Natural killer cell (primary cell): ENCODE measurements around the gene FLOT1. TPM values are rescaled to one million over a fixed set of nuclear protein-coding genes. Genes with fewer than 3 reads are reported as not detected.

ENCODE experiments used
- ATAC-seq, 3 donors: fragments of 150-1000 bp in 2 of 3; fragments of 200-7000 bp in 1 of 3; cut with Tn5 transposase; 1 replicate in 1 of 3; 2 replicates in 2 of 3; pipeline ENCODE4 v1.10.0; 2021; ENCODE audit warnings: mild to moderate bottlenecking in 2 of 3, moderate library complexity in 2 of 3
- DNase-seq, 2 donors: peaks; one replicate each; pipeline versions ENCODE4 v3.0.0 to v3.0.0-alpha.2; 2013 to 2021; ENCODE audit warnings: mixed read lengths in 1 of 2
- H3K27ac ChIP-seq: one replicate; pipeline ENCODE4 v1.5.1; 2013; ENCODE audit warnings: mild to moderate bottlenecking, low read length
- H3K27me3 ChIP-seq: one replicate; pipeline ENCODE4 v1.6.1; 2013; ENCODE audit warnings: low read length; ENCODE audit not compliant: control insufficient read depth, insufficient read depth
- H3K36me3 ChIP-seq: one replicate; pipeline ENCODE4 v1.6.1; 2013; ENCODE audit warnings: low read length; ENCODE audit not compliant: control insufficient read depth, insufficient read depth
- H3K4me1 ChIP-seq: one replicate; pipeline ENCODE4 v1.6.1; 2013; ENCODE audit warnings: low read length; ENCODE audit not compliant: control insufficient read depth, insufficient read depth
- H3K4me3 ChIP-seq: one replicate; pipeline ENCODE4 v1.5.1; 2013; ENCODE audit warnings: low read length
- H3K9me3 ChIP-seq: one replicate; pipeline ENCODE4 v1.6.1; 2013; ENCODE audit warnings: low read length; ENCODE audit not compliant: control insufficient read depth, insufficient read depth
- H3K27ac Mint-ChIP-seq, 2 donors: one replicate each; pipeline ENCODE4 v1.8.0; 2022; ENCODE audit warnings: mild to moderate bottlenecking in 2 of 2, mixed read lengths in 2 of 2, moderate library complexity in 1 of 2
- H3K27me3 Mint-ChIP-seq, 2 donors: one replicate each; pipeline ENCODE4 v1.8.0; 2022; ENCODE audit warnings: low read depth in 2 of 2, mixed read lengths in 2 of 2
- H3K36me3 Mint-ChIP-seq: one replicate; pipeline ENCODE4 v1.8.0; 2022; ENCODE audit warnings: mixed read lengths
- H3K4me1 Mint-ChIP-seq, 2 donors: one replicate each; pipeline ENCODE4 v1.8.0; 2022; ENCODE audit warnings: mixed read lengths in 2 of 2
- H3K4me3 Mint-ChIP-seq: one replicate; pipeline ENCODE4 v1.8.0; 2022; ENCODE audit warnings: mild to moderate bottlenecking, moderate library complexity, mixed read lengths
- H3K9me3 Mint-ChIP-seq, 2 donors: one replicate each; pipeline ENCODE4 v1.8.0; 2022; ENCODE audit warnings: mixed read lengths in 2 of 2
- WGBS: methylation state at CpG from one replicate; pipeline ENCODE4 v1.1.7; 2013; ENCODE audit warnings: missing lambda C conversion rate; ENCODE audit not compliant: insufficient coverage; 5-methylcytosine and 5-hydroxymethylcytosine counted together
- intact Hi-C: fragments of 100-400 bp; cut with micrococcal nuclease; formaldehyde crosslinking; loops from one replicate; pipeline ENCODE4 v1.14.2; 2022
- total RNA-seq, 4 donors: library from RNA; stranded (reverse); fragments of 120-200 nt in 1 of 4; gene quantifications; one replicate each; pipeline versions ENCODE4 v1.2.3 to v1.2.4, GENCODE V29; 2013 to 2022
- TF ChIP-seq, protein P1 (sequence below): fragments of 200-600 bp; IDR thresholded peaks from one replicate; pipeline ENCODE4 v1.8.0; 2022; ENCODE audit warnings: antibody characterized with exemption

FLOT1 gene
- total RNA-seq, 3 donors from 2014 or later (not counting 1 experiment from before 2014, with no cell fraction given) = 73.1 to 113 (median 94.2) TPM

DNA sequence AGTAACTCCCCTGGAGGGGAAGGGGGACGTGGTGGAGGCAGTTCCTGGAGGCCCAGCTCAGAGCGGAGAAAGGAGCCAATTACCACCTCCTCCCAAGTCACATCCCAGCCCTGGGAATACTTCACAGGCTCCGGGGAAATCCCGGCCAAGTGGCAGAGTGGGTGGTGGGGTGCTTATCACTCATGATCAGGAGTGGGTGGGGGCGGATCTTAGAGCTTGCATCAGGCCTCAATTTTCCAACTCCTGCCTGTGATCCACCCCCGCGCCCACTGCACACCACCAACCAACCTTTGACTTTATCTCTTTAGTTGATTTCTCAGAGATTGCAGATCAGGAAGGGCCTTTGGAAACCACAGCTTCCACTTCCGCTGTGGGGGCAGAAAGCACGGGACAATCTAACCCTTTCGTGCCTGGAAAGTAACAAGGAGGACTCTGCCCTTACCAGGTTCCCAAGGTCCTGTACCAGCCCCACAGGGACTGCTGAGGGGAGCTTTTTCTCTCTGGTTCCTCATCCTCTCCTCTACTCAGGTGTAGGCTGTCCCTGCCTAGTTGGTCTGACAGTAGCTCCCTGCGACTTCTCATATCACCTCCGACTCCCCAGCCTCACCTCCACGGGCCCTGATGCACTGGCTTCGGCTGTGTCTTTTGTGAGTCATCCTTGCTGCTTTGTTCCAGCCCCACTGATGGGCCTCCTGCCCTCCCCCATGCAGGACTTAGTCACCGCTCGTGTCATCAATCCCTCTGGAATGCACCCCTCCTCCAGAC lies 26.8 kb upstream of the FLOT1 start:
- ATAC-seq = peak; percentile 33 to 85 (median 57)
- TF ChIP-seq, protein P1, sequence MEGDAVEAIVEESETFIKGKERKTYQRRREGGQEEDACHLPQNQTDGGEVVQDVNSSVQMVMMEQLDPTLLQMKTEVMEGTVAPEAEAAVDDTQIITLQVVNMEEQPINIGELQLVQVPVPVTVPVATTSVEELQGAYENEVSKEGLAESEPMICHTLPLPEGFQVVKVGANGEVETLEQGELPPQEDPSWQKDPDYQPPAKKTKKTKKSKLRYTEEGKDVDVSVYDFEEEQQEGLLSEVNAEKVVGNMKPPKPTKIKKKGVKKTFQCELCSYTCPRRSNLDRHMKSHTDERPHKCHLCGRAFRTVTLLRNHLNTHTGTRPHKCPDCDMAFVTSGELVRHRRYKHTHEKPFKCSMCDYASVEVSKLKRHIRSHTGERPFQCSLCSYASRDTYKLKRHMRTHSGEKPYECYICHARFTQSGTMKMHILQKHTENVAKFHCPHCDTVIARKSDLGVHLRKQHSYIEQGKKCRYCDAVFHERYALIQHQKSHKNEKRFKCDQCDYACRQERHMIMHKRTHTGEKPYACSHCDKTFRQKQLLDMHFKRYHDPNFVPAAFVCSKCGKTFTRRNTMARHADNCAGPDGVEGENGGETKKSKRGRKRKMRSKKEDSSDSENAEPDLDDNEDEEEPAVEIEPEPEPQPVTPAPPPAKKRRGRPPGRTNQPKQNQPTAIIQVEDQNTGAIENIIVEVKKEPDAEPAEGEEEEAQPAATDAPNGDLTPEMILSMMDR = no peak
- Histone ChIP-seq H3K4me1 (peaks cover 15% of the 10 kb centered on the region), H3K27me3 (no peaks in the 10 kb centered on the region), H3K9me3 (no peaks in the 10 kb centered on the region), H3K27ac (no peak overlapping the region), H3K36me3 (no peaks in the 10 kb centered on the region), H3K4me3 (no peak overlapping the region)
- peaks cover 3 to 10% of the 10 kb centered on the region in 2 donors for H3K27me3 Mint-ChIP-seq
- H3K4me1 Mint-ChIP-seq = peaks cover 30 to 34% of the 10 kb centered on the region in 2 donors
- H3K9me3 Mint-ChIP-seq = no peaks in the 10 kb centered on the region
- DNase-seq = peak; percentile 22 to 62
- no peaks in the 10 kb centered on the region for H3K36me3 Mint-ChIP-seq
- H3K27ac Mint-ChIP-seq = peak overlapping the region in 1 of 2 donors; percentile 68
- peak overlapping the region; percentile 64 for H3K4me3 Mint-ChIP-seq
- WGBS = 22% methylated on average over 11 of the region's 16 CpGs
- intact Hi-C loops = no loop called here

DNA sequence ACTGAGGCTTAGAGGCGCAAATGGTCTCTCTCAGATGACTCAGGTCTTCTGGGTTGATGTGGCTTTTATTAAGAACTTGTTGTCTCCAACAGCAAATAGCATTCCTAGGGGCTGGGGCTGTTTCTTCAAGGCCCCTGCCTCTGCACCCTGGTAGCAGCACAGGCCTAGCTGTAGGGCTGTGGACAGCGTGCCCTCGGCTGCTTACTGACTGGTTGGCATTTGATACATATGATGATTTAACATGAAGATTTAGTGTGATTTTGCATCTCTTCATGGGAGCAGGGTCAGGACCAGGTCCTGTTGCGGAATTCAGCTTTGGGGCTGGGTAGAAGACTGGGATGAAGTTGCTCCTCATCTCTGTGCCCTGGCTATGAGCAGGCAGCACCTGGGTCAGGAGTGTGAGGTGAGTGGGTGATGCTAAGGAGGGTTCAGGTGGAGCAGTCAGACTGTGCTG lies 26.2 kb upstream of the FLOT1 start:
- intact Hi-C loops = no loop called here

DNA sequence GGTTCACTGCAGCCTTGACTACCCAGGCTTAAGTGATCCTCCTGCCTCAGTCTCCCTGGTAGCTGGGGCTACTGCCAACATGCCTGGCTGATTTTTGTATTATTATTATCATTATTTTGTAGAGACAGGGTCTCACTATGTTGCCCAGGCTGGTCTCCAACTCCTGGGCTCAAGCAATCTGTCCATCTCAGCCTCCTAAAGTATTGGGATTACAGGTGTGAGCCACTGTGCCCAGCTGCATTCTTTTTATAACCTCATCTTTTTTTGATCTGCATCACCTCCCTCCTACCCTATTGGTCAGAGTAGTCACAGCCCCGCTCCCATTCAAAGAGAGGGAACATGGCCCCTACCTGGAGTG lies 25.4 kb upstream of the FLOT1 start:
- no peak for DNase-seq
- H3K27me3 ChIP-seq = no peaks in the 10 kb centered on the region
- no peak for ATAC-seq
- no peaks in the 10 kb centered on the region for H3K9me3 ChIP-seq
- TF ChIP-seq, protein P1 = no peak
- intact Hi-C loops = no loop called here
- WGBS = 100% methylated on average over 1 of the region's 1 CpG
- no peaks in the 10 kb centered on the region for H3K9me3 Mint-ChIP-seq
- H3K4me1 Mint-ChIP-seq = peaks cover 36 to 42% of the 10 kb centered on the region in 2 donors
- no peak overlapping the region for H3K27ac ChIP-seq
- H3K4me3 ChIP-seq = no peak overlapping the region
- no peaks in the 10 kb centered on the region for H3K36me3 Mint-ChIP-seq
- H3K27me3 Mint-ChIP-seq = peaks cover 10 to 19% of the 10 kb centered on the region in 2 donors
- peak overlapping the region; percentile 56 for H3K4me3 Mint-ChIP-seq
- no peak overlapping the region for H3K27ac Mint-ChIP-seq
- H3K4me1 ChIP-seq = peaks cover 15% of the 10 kb centered on the region
- no peaks in the 10 kb centered on the region for H3K36me3 ChIP-seq

More for the DNA sequence above, 26.2 kb upstream of the FLOT1 start:
- Mint-ChIP-seq H3K36me3 (no peaks in the 10 kb centered on the region), H3K27me3 (peaks cover 9 to 17% of the 10 kb centered on the region in 2 donors), H3K4me3 (peak overlapping the region; percentile 49), H3K27ac (peak overlapping the region in 1 of 2 donors; percentile 68), H3K4me1 (peaks cover 36 to 40% of the 10 kb centered on the region in 2 donors), H3K9me3 (no peaks in the 10 kb centered on the region)
- Histone ChIP-seq H3K4me3 (no peak overlapping the region), H3K27ac (no peak overlapping the region), H3K9me3 (no peaks in the 10 kb centered on the region), H3K36me3 (no peaks in the 10 kb centered on the region), H3K4me1 (peaks cover 15% of the 10 kb centered on the region), H3K27me3 (no peaks in the 10 kb centered on the region)
- TF ChIP-seq, protein P1 = no peak
- DNase-seq (no peak), ATAC-seq (peak in 1 of 3 donors; percentile 28)
- WGBS = 95% methylated on average over 4 of the region's 4 CpGs
